ENCODE data around the gene OSBPL1A. TPM values are rescaled to one million over a fixed set of nuclear protein-coding genes. Genes with fewer than 3 reads are reported as not detected.

The OSBPL1A gene
- total RNA-seq, 1 experiment from 2014 or later = 53.1 TPM

GRCh38 chr18:24234330-24234729, 163.3 kb downstream of the OSBPL1A start (continued):
- TF ChIP-seq AR (CRISPR knock-in tag; IDR thresholded peaks at IDR 0.05) (no peak), SMAD4 (CRISPR knock-in tag; IDR thresholded peaks at IDR 0.05) (no peak), NR3C1 (CRISPR knock-in tag; conservative IDR thresholded peaks at IDR 0.05; ENCODE audit: low read depth) (no peak), JUN (CRISPR knock-in tag; IDR thresholded peaks at IDR 0.05) (no peak)
- TF ChIP-seq, protein P1, sequence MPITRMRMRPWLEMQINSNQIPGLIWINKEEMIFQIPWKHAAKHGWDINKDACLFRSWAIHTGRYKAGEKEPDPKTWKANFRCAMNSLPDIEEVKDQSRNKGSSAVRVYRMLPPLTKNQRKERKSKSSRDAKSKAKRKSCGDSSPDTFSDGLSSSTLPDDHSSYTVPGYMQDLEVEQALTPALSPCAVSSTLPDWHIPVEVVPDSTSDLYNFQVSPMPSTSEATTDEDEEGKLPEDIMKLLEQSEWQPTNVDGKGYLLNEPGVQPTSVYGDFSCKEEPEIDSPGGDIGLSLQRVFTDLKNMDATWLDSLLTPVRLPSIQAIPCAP (CRISPR knock-in tag; IDR thresholded peaks at IDR 0.05) = no peak

GRCh38 chr18:24232800-24233199, 164.8 kb downstream of the OSBPL1A start:
- Mint-ChIP-seq H3K4me1 (peaks cover 50% of the 10 kb centered on the region), H3K9me3 (peaks cover 12% of the 10 kb centered on the region), H3K27me3 (ENCODE audit: low read depth) (no peaks in the 10 kb centered on the region), H3K36me3 (peaks cover 34% of the 10 kb centered on the region), H3K4me3 (no peak overlapping the region), H3K27ac (no peak overlapping the region)
- CTCF ChIA-PET = no interaction called here
- ATAC-seq = no peak
- TF ChIP-seq ZNF121 (CRISPR knock-in tag; IDR thresholded peaks at IDR 0.05) = no peak
- TF ChIP-seq OVOL2 (CRISPR knock-in tag; IDR thresholded peaks at IDR 0.05; ENCODE audit: borderline replicate concordance) = no peak
- TF ChIP-seq NR3C1 (CRISPR knock-in tag; conservative IDR thresholded peaks at IDR 0.05; ENCODE audit: low read depth) = no peak
- TF ChIP-seq RELA (CRISPR knock-in tag; IDR thresholded peaks at IDR 0.05; ENCODE audit: borderline replicate concordance) = no peak
- no peak for TF ChIP-seq TEAD4 (CRISPR knock-in tag; IDR thresholded peaks at IDR 0.05)
- POLR2A ChIA-PET = no interaction called here
- no peak for DNase-seq (ENCODE audit: low spot score)

GRCh38 chr18:24231773-24232735, 165.6 kb downstream of the OSBPL1A start:
- ChIA-PET CTCF (no interaction called here), POLR2A (no interaction called here)
- H3K27ac Mint-ChIP-seq = peak overlapping the region; percentile 37; the same call in 1 of the 2 replicates
- no peak overlapping the region for H3K4me3 Mint-ChIP-seq
- peaks cover 54% of the 10 kb centered on the region for H3K4me1 Mint-ChIP-seq
- H3K9me3 Mint-ChIP-seq = peaks cover 12% of the 10 kb centered on the region
- no peak for DNase-seq (ENCODE audit: low spot score)
- no peaks in the 10 kb centered on the region for H3K27me3 Mint-ChIP-seq (ENCODE audit: low read depth)
- peaks cover 31% of the 10 kb centered on the region for H3K36me3 Mint-ChIP-seq
- ATAC-seq = no peak
- TF ChIP-seq ZBTB43 (CRISPR knock-in tag; IDR thresholded peaks at IDR 0.05) (no peak), NFE2L1 (CRISPR knock-in tag; IDR thresholded peaks at IDR 0.05) (no peak), KAT7 (CRISPR knock-in tag; IDR thresholded peaks at IDR 0.05; ENCODE audit: borderline replicate concordance) (no peak), NFATC4 (CRISPR knock-in tag; IDR thresholded peaks at IDR 0.05) (no peak), USF2 (CRISPR knock-in tag; IDR thresholded peaks at IDR 0.05) (no peak), ZNF416 (CRISPR knock-in tag; IDR thresholded peaks at IDR 0.05) (no peak), PRRX2 (CRISPR knock-in tag; IDR thresholded peaks at IDR 0.05) (no peak), NR3C1 (CRISPR knock-in tag; conservative IDR thresholded peaks at IDR 0.05; ENCODE audit: low read depth) (no peak), NR1H2 (CRISPR knock-in tag; IDR thresholded peaks at IDR 0.05) (no peak), GTF2I (CRISPR knock-in tag; conservative IDR thresholded peaks at IDR 0.05) (no peak), ZNF138 (CRISPR knock-in tag; conservative IDR thresholded peaks at IDR 0.05) (no peak), MYBL2 (CRISPR knock-in tag; IDR thresholded peaks at IDR 0.05) (no peak), MXD4 (CRISPR knock-in tag; IDR thresholded peaks at IDR 0.05; ENCODE audit: borderline replicate concordance) (no peak), ATF2 (CRISPR knock-in tag; IDR thresholded peaks at IDR 0.05; ENCODE audit: borderline replicate concordance, low read depth) (no peak)
- TF ChIP-seq, protein P2, sequence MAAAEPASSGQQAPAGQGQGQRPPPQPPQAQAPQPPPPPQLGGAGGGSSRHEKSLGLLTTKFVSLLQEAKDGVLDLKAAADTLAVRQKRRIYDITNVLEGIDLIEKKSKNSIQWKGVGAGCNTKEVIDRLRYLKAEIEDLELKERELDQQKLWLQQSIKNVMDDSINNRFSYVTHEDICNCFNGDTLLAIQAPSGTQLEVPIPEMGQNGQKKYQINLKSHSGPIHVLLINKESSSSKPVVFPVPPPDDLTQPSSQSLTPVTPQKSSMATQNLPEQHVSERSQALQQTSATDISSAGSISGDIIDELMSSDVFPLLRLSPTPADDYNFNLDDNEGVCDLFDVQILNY (CRISPR knock-in tag; IDR thresholded peaks at IDR 0.05) = no peak

Data from WTC11 (cell line).